HepG2 (cell line): ENCODE measurements around the gene GPAM. TPM values are rescaled to one million over a fixed set of nuclear protein-coding genes. Genes with fewer than 3 reads are reported as not detected.

Experiments used
- FUBP1 ChIP-seq: sonication (generic); formaldehyde crosslinking; IDR thresholded peaks from 2 replicates; pipeline ENCODE4 v1.5.1; 2020; ENCODE audit warnings: missing genetic modification reagents, mild to moderate bottlenecking, borderline replicate concordance
- HMGA1 ChIP-seq: sonication (generic); formaldehyde crosslinking; conservative IDR thresholded peaks from 2 replicates; pipeline ENCODE4 v1.4.0; 2020; ENCODE audit warnings: missing genetic modification reagents
- NR2F2 ChIP-seq: IDR thresholded peaks from 2 replicates; pipeline ENCODE4 v1.6.1; 2012; ENCODE audit warnings: low read depth, inconsistent platforms, borderline replicate concordance
- POGK ChIP-seq: sonication (generic); formaldehyde crosslinking; conservative IDR thresholded peaks from 2 replicates; pipeline ENCODE4 v1.8.0; 2022; ENCODE audit warnings: mild to moderate bottlenecking, moderate library complexity, missing genetic modification reagents
- SMC3 ChIP-seq: IDR thresholded peaks from 2 replicates; pipeline ENCODE4 v1.6.1; 2011; ENCODE audit warnings: low read length, improper control_type of control experiment
- ZBTB42 ChIP-seq: sonication (generic); formaldehyde crosslinking; IDR thresholded peaks from 2 replicates; pipeline ENCODE4 v1.5.0; 2020; ENCODE audit warnings: mild to moderate bottlenecking, missing genetic modification reagents
- ZMYM3 ChIP-seq: sonication (generic); formaldehyde crosslinking; IDR thresholded peaks from 2 replicates; pipeline ENCODE4 v1.5.1; 2020; ENCODE audit warnings: mild to moderate bottlenecking, missing genetic modification reagents
- ZNF136 ChIP-seq: sonication (generic); formaldehyde crosslinking; IDR thresholded peaks from 2 replicates; pipeline ENCODE4 v1.8.1; 2022; ENCODE audit warnings: low read depth, mild to moderate bottlenecking, moderate library complexity, missing genetic modification reagents
- ZNF264 ChIP-seq: sonication (generic); formaldehyde crosslinking; IDR thresholded peaks from 2 replicates; pipeline ENCODE4 v1.4.0; 2020; ENCODE audit warnings: missing genetic modification reagents
- ZNF570 ChIP-seq: sonication (generic); formaldehyde crosslinking; IDR thresholded peaks from 2 replicates; pipeline ENCODE4 v1.4.0; 2020; ENCODE audit warnings: mild to moderate bottlenecking, missing genetic modification reagents, borderline replicate concordance
- ZNF746 ChIP-seq: sonication (generic); formaldehyde crosslinking; IDR thresholded peaks from 2 replicates; pipeline ENCODE4 v1.8.0; 2022; ENCODE audit warnings: mild to moderate bottlenecking, missing genetic modification reagents
- ZNF883 ChIP-seq: sonication (generic); formaldehyde crosslinking; IDR thresholded peaks from 2 replicates; pipeline ENCODE4 v1.5.1; 2020; ENCODE audit warnings: mild to moderate bottlenecking, missing genetic modification reagents; ENCODE audit errors: not compliant biosample characterization
- polyA plus RNA-seq, 8 experiments: library from polyadenylated mRNA; depleted of rRNA in 3 of 8; stranded (reverse) in 7 of 8; unstranded in 1 of 8; fragments of >200 nt; fragmentation: Illumina TruSeq in 4 of 8; extraction: Trizol in 4 of 8; gene quantifications; 2 replicates each; pipeline versions ENCODE4 v1.2.1 to v1.2.3, GENCODE V29; 2011 to 2016; ENCODE audit warnings: low read depth in 4 of 8, missing spikeins in 1 of 8, mixed read lengths in 1 of 8; ENCODE audit not compliant: insufficient read depth in 1 of 8
- total RNA-seq, 5 experiments: library from RNA; depleted of rRNA; stranded (reverse); fragments of >200 nt; fragmentation: Illumina TruSeq; extraction: Trizol; gene quantifications; 2 replicates each; pipeline ENCODE4 v1.2.3, GENCODE V29; 2016; ENCODE audit warnings: low read depth in 1 of 5
- TF ChIP-seq, protein P1 (sequence below): sonication (generic); formaldehyde crosslinking; IDR thresholded peaks from 2 replicates; pipeline ENCODE4 v1.8.0; 2022; ENCODE audit warnings: missing genetic modification reagents, mild to moderate bottlenecking, borderline replicate concordance
- TF ChIP-seq, protein P2 (sequence below): sonication (generic); formaldehyde crosslinking; IDR thresholded peaks from 2 replicates; pipeline ENCODE4 v1.4.0; 2020; ENCODE audit warnings: mild to moderate bottlenecking, missing genetic modification reagents
- TF ChIP-seq, protein P3 (sequence below), 2 experiments: sonication (generic) in 1 of 2; formaldehyde crosslinking in 1 of 2; IDR thresholded peaks; 2 replicates each; pipeline versions ENCODE4 v1.6.1 to v1.9.0; 2014 to 2022; ENCODE audit warnings: antibody characterized with exemption in 1 of 2, borderline replicate concordance in 1 of 2, inconsistent platforms in 1 of 2, low read depth in 1 of 2, missing genetic modification reagents in 1 of 2

Gene GPAM
- total and polyA plus RNA-seq, 2 of the 13 experiments (the other 11 are each of a cell fraction or from before 2014, with no cell fraction given) = 36.8 to 140 TPM

DNA sequence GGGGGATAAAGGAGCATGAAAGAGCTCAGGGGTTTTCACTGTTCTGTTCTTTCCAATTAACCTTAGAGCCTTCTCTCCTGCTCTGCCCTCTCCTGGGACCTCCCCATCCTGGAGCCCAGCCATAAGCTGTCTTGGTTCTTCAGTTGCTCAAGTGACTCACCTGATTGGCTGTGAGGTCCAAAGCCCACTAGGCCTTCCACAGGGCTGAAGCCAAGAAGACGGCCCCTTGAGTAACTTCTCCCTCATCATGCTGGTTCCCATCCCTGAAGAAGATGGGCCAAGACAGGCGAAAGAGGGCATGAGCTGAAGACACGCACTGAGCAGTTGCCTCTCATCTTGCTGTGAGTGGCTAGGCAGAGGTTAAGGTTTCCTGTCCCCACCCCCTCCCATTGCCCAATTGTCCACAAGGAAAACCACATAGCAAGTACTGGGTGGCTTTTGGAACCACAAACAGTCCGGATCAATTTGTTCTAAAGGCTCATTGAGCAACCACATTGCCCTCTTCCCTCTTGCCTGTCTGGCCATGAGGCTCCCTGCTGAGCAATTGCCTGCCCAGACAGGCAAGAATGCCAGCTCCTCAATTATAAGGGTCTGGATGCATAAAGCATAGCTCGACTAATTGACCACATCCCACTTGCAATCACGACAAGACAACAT is 43.9 kb upstream of the GPAM start (continued):
- peak; percentile 71; the same call in 1 of the 2 replicates for TF ChIP-seq ZNF136 (CRISPR knock-in tag)
- TF ChIP-seq, protein P1, sequence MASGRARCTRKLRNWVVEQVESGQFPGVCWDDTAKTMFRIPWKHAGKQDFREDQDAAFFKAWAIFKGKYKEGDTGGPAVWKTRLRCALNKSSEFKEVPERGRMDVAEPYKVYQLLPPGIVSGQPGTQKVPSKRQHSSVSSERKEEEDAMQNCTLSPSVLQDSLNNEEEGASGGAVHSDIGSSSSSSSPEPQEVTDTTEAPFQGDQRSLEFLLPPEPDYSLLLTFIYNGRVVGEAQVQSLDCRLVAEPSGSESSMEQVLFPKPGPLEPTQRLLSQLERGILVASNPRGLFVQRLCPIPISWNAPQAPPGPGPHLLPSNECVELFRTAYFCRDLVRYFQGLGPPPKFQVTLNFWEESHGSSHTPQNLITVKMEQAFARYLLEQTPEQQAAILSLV (CRISPR knock-in tag) = peak; percentile 78; the same call in 1 of the 2 replicates
- peak; percentile 98; the same call in 1 of the 2 replicates for TF ChIP-seq FUBP1 (CRISPR knock-in tag)
- TF ChIP-seq ZBTB42 = no peak
- peak; percentile 83 for TF ChIP-seq NR2F2
- TF ChIP-seq ZNF264 = no peak
- TF ChIP-seq, protein P2, sequence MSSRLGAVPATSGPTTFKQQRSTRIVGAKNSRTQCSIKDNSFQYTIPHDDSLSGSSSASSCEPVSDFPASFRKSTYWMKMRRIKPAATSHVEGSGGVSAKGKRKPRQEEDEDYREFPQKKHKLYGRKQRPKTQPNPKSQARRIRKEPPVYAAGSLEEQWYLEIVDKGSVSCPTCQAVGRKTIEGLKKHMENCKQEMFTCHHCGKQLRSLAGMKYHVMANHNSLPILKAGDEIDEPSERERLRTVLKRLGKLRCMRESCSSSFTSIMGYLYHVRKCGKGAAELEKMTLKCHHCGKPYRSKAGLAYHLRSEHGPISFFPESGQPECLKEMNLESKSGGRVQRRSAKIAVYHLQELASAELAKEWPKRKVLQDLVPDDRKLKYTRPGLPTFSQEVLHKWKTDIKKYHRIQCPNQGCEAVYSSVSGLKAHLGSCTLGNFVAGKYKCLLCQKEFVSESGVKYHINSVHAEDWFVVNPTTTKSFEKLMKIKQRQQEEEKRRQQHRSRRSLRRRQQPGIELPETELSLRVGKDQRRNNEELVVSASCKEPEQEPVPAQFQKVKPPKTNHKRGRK (CRISPR knock-in tag) = 0 out of 2 replicates have a peak, but pooled peaks have one; percentile 55
- peak; percentile 78 for TF ChIP-seq ZNF883 (CRISPR knock-in tag)
- peak; percentile 84 for TF ChIP-seq POGK
- TF ChIP-seq HMGA1 (CRISPR knock-in tag) = no peak
- peak; percentile 93 for TF ChIP-seq ZNF746 (CRISPR knock-in tag)
- peak; percentile 92 for TF ChIP-seq ZMYM3 (CRISPR knock-in tag)
- TF ChIP-seq SMC3 = peak; percentile 55; the same call in 1 of the 2 replicates
- no peak for TF ChIP-seq ZNF570 (CRISPR knock-in tag)
- TF ChIP-seq, protein P3, sequence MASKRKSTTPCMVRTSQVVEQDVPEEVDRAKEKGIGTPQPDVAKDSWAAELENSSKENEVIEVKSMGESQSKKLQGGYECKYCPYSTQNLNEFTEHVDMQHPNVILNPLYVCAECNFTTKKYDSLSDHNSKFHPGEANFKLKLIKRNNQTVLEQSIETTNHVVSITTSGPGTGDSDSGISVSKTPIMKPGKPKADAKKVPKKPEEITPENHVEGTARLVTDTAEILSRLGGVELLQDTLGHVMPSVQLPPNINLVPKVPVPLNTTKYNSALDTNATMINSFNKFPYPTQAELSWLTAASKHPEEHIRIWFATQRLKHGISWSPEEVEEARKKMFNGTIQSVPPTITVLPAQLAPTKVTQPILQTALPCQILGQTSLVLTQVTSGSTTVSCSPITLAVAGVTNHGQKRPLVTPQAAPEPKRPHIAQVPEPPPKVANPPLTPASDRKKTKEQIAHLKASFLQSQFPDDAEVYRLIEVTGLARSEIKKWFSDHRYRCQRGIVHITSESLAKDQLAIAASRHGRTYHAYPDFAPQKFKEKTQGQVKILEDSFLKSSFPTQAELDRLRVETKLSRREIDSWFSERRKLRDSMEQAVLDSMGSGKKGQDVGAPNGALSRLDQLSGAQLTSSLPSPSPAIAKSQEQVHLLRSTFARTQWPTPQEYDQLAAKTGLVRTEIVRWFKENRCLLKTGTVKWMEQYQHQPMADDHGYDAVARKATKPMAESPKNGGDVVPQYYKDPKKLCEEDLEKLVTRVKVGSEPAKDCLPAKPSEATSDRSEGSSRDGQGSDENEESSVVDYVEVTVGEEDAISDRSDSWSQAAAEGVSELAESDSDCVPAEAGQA (IDR thresholded peaks at IDR 0.05; ENCODE audit: low read depth) = no peak
- TF ChIP-seq, protein P3 (CRISPR knock-in tag; IDR thresholded peaks at IDR 0.05; ENCODE audit: borderline replicate concordance) = no peak
